ENCODE results near the gene DPYSL5.
"Not testable (repeated sequence)": the region's sequence is repeated elsewhere in the genome, so short reads cannot be mapped to it uniquely, and the experiment has no call there.

Gene DPYSL5, protein sequence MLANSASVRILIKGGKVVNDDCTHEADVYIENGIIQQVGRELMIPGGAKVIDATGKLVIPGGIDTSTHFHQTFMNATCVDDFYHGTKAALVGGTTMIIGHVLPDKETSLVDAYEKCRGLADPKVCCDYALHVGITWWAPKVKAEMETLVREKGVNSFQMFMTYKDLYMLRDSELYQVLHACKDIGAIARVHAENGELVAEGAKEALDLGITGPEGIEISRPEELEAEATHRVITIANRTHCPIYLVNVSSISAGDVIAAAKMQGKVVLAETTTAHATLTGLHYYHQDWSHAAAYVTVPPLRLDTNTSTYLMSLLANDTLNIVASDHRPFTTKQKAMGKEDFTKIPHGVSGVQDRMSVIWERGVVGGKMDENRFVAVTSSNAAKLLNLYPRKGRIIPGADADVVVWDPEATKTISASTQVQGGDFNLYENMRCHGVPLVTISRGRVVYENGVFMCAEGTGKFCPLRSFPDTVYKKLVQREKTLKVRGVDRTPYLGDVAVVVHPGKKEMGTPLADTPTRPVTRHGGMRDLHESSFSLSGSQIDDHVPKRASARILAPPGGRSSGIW

DNA sequence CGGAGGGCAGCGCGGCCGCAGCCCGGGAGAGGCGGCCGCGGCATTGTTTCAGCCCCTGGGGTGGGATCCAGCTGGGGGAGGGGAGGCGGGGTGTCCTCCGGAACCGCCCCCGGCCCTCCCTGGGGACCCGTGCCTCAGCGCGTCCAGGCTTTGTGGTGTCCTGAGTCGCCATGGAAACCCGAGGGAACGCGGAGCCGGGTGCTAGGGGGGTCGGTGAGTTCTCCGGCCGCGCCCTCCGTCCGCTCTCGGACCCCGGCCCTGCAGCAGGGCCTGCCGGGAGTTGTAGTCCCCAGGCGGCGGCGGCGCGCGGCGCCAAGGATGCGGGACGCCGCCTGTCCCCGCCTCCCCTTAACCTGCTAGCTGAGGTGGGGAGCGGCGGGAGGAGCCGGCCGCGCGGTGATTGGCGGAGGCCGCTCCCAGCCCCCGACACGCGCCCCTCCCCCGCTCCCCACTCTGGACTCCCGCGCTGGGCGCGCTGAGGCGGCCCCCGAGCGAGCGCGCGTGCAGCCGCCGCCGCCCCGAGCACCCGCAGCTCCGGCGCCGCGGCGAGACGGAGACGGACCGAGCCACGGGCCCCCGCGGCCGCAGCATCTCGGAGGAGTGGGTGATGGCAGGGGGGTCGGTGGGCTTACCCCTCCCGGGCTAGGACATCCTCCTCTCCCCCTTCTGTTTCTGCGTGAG is at the start of gene DPYSL5:
Gene DPYSL5 (plus strand): TSS at position 478 of the 681 bp plus-strand sequence. CDS start 50,368 bp downstream, outside the sequence.
- no peak for DNase-seq

DNA sequence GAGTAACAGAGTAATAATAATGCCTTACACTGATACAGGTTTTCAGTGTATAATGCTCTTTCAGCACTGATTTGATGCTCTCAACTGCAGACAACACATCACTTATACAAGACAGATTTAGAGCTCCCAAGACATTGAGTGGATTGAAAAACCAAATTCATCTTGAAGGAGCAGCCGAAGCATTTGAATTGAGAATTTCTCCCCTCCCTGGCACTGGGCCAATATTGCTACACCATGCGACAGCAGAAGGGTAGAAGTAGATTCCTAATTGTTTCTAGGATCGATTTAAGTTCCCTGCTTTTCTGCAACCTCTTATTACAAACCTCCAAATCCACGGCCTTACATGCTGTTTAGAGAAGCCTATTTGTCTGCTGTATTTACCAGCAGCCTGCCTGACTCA is 46.6 kb upstream of the DPYSL5 start:
- DNase-seq: no peak

DNA sequence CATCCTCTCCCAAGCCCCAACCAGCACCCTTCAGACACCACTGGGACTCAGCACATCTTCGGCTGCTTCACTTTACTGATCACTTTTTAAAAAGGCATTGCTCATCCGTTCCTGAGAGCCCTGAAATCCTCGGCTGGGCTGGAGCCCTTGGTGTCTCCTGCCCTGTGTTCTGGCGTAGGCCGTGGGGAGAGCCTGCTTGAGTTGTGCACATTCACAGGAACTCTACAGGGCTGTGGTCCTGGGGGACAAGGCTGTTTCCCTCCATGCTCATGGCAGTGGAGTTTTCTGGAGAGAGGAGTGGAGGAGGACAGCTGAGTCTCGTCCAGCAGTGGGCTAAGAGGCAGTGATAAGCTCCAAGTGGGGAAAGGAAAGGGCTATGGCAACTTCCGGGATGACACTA is 46.1 kb upstream of the DPYSL5 start:
- no peak for DNase-seq

DNA sequence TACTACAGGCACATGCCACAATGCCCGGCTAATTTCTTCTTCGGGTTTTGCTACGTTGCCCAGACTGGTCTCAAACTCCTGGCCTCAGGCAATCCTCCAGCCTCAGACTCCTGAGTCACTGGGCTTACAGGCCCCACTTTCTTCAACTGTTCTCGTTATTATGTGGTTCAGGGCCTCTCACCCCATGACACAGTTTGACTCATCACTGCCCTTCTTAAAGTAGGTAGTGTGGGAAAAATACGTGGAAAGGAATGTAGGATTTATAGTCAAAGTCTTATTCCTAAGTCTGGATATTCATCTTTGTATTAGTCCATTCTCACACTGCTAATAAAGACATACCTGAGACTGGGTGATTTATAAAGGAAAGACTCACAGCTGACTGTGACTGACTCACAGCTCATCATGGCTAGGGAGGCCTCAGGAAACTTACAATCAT is 42.7 kb upstream of the DPYSL5 start:
- no peak for DNase-seq

DNA sequence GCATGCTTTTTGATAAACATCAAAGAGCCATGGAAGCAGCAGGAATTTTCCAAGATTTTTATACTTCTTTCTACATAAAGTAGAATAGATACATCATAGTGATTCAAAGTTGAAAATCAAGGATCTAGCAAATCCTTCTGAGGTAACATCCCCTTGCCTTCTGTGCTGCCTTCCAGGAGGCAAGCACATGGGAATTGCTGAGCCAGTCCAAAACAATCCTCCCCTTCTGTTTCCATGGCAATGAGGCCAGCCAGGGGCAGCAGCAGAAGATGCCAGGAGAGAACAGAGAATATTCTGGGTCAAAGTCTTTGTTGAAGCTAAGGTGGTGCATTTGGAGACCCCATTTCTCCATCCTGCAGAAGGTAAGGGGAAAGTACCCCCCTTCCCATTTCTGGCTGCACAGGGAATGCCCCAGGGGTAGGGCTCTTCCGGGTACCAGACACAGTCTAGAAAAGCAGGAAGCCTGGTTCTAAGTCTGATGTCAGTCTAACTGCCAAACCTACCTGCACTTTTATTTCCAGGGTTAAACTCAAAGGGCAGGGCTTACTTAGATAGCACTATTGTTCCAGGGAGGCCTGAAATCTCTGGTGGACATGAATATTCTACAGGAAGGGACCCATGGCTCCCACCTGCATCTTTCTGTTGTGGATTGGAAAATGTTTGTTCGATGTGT is 40.0 kb upstream of the DPYSL5 start:
- DNase-seq: no peak

DNA sequence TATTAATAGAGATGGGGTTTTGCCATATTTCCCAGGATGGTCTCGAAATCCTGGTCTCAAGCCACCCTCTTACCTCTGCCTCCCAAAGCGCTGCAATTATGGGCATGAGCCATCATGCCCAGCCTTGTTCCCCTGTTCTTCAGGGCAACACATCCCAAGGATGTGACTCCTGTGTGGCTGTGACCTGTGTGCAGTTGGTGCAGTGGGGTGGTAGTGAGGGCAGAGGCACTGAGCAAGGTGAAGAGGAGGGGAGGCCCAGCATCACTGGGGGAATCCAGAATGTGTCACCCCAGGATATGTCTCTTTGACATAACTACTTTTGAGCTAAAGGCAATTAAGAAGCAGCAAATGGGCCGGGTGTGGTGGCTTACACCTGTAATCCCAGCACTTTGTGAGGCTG is 38.7 kb upstream of the DPYSL5 start:
- DNase-seq: no peak

DNA sequence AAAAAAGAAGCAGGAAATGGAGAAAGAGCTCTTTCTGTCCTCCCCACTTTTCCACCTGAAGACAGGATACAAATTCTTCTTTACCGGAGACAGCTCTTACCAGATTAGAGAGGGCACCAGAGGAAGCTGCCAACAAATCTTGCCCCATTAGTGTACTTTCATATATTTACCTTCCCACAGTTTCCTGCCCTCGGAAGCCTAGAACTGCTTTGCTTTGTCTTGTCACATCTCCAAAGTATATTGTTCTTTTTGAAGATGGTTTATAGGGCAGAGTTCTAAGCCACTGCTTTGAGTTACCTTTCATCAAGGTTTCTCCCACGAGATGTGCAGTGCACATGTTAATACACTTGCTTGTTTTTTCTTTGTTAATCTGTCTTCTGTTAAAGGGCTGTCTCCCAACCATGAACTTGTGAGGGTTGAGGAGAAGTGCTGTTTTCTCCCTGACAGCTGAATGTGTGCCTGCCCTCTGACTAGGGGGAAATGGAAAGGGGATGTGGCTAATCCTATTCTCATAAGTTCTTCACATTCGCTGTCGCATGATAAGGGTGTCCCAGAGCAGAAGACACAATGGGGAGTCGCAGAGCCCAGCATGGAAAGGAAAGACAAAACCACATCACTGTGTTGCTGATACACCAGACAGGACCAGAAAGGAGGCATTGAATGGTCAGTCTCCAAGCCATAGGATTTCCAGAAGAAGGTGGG is 37.9 kb upstream of the DPYSL5 start:
- no peak for DNase-seq

DNA sequence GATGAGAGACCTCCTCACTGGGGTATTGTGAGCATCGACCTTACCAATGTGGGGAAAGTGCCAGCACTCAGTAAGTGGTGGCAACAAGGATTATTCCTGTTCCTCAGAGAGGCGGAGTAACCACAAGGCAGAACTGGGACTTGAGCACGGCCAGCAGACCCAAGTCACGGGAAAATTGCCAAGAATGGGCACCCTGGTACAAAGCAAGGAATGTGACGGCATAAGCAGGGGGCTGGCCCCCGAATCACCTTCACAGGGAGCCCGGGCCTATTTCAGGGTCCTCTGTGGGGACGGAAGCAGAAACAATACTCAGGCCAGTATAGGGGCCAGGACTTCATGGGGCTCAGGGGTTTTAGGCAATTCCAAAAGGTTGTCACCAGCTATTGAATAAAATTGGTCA is 36.7 kb upstream of the DPYSL5 start:
- no peak for DNase-seq

DNA sequence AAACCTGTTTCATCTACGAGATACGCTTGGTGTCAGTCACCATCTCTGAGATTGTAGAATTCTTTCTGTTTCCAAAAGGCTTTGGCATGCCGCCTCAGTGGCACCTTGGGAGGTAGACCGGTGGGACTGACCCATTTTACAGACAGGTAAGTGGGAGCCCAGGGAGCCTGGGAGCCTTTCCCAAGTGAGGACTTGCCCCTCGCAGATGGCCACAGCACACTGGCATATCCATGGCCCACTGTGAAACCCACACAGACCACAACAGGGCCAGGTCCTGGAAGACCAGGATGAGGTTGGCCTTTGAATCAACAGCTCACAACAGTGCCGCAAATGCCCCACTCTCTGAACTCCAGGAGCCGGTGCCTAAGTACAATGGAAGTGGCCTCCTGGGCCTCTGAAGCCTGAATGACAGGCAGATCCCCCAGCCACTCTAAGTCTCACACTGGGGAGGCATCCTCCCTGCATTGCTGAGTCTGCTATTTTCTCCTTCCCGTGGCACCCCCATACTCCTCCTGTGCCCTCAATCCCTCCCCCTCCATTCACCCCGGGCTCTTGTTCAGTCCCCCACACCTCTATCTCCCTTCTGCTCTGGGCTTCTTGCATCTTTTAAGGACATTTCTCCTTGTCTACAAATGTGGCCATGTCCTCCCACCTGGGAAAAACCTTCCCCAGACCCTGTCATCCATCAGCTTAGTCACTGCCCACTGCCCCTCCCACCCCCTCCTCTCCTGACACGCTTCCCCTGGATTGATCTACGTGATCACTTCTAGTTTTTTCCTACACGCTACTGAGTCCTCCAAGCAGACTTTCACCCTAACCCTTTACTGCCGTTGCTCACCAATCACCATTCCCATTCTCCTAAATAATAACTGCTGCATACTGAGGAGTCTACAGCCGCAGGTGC is 35.9 kb upstream of the DPYSL5 start:
- DNase-seq: no peak

DNA sequence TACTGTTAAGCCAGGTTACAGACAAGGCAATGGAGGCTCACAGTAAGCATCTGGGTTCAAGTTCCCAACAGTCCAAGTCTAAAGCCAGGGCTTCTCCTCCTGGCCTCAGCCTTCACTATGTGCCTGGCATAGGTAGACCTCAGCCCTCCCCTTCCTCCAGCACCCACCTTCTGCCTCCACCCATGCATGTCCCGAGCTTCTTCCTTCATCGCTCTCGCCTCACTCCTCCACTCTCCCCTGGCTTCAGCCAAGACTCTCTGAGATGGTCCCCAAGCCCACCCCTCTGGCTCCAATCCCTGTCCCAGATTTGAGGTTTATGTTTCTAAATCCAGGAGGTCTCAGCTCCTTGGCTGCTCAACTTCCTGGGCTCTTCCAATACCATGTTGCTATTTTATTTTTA is 35.2 kb upstream of the DPYSL5 start:
- DNase-seq: no peak

DNA sequence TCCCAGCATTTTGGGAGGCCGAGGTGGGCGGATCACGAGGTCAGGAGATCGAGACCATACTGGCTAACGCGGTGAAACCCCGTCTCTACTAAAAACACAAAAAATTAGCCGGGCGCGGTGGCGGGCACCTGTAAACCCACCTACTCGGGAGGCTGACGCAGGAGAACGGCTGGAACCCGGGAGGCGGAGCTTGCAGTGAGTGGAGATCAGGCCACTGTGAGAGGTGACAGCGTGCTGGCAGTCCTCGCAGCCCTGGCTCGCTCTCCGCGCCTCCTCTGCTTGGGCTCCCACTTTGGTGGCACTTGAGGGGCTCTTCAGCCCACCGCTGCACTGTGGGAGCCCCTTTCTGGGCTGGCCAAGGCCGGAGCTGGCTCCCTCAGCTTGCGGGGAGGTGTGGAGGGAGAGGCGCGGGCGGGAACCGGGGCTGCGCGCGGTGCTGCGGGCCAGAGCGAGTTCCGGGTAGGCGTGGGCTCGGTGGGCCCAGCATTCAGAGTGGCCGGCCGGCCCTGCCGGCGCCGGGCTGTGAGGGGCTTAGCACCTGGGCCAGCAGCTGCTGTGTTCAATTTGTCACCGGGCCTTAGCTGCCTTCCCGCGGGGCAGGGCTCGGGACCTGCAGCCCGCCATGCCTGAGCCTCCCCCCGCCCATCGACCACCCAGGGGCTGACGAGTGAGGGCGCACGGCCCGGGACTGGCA is 33.7 kb upstream of the DPYSL5 start:
- DNase-seq: not testable (repeated sequence)

DNA sequence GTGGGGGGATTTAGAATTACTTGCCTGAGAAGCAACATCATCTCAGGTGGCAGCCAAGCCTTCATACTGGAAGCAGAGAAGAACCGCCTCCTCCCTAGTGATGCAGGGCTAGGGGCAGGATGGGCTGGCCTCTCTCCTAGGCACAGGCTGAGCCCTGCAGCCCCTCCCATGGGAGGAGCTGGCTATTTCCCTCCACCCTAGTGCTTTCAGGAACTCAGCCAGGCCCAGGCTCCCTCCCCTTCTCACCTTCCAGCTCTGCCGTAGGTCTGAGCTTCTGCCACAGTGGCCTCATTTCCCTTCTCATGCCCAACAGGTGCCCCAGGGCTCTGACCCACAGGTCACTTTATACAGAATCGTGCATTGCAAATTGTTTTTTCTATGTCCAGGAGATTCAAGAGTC is 31.0 kb upstream of the DPYSL5 start:
- no peak for DNase-seq

DNA sequence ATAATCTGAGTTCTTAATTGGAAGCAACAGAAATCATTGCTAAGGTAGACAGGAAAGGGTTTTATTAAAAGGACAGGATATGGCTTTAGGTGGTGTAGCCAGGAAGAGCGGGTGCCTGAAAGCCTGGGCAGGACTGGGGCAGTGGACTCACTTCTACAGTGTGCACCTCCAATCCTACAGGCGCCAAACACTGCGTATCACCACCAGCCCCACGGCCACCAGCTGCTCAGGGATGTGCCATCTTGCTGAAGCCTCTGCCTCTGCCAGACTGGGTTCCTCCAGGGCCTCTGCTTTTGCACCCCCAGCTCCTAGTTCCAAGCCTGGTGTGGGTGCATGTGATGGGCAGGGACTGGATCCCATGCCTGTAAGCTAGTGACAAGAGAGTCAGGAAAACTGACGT is 29.7 kb upstream of the DPYSL5 start:
- no peak for DNase-seq

DNA sequence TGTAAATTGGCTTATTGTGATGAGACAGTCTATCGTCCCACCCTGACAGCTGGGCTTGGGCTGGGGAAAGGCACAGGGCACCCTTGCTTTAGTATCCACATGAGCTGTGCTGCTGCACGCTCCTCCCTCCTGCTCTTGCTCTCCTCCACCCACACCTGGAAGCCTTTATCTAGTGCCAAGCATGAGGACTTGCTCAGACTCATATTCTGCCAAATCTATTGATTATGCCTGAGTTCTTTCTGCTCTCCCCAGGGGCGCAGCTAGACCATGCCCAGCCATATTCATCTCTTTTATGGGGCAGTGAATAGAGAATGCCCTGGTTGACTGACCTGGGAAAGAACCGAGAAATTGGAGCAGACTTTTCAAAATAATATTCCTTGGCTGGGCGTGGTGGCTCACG is 29.0 kb upstream of the DPYSL5 start:
- no peak for DNase-seq

DNA sequence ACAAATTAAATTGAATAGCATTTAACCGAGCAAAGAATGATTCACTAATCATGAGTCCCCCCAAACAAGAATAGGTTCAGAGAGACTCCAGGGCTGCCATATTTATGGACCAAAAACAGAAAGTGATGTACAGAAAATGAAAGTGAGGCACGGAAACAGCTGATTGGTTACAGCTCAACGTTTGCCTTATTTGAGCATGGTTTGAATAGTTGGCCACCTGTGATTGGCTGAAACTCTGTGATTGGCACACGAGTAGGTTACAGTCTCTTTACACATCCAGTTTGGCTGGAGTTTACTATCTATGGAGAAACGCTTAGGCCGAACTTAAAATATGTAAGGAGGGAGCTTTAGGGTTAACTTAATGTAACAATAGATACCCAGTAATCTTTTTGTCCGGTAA is 27.0 kb upstream of the DPYSL5 start:
- no peak for DNase-seq

DNA sequence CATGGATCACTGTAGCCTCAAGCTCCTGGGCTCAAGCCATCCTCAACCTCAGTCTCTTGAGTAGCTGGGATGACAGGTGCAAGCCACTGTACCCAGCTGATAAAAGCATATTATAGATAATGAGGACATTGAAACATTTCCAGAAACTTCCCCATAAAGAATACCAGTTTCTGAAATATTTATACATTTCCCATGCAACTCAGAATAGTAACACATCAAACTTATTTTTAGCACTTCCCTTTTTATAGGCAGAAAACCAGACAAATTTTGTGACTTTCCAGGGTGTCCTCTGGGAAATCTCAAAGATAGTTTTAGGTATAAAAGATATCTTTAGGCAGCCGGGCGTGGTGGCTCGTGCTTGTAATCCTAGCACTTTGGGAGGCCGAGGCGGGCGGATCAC is 25.1 kb upstream of the DPYSL5 start:
- DNase-seq: no peak

DNA sequence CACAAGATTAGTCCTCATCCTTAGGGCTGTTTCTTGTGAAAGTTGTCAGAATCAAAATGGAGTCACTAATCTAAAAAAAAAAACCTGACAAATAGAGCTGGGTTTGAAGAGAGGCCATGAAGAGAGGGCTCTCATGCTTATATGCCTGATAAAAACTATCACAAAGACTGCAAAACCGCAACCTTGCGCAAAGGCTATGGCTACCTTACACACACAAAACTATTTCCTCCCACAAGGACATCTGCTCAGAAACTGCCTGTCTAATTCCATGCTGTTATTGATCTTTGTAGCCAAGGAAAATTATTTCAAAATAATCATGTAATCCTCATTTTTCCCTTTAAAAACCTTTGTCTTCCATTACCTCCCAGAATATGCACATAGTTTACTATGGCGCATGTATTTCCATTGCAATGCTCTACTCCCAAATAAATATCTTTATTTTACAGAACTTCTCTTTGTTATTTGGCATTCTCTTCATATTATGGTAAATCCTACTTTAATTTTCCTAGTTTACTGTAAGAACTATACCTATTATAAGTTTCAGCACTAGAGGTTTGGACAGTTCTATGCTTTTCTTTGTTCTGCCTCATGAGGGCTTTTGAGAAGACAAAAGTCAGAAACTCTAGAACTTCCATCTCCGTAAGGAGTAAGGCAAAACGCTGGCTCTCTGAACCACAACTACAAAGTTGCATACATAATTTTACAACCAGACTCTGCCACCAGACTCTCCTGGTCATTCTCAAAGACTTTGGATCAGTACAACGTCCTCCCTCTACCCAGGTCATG is 9.6 kb upstream of the DPYSL5 start:
- no peak for DNase-seq

DNA sequence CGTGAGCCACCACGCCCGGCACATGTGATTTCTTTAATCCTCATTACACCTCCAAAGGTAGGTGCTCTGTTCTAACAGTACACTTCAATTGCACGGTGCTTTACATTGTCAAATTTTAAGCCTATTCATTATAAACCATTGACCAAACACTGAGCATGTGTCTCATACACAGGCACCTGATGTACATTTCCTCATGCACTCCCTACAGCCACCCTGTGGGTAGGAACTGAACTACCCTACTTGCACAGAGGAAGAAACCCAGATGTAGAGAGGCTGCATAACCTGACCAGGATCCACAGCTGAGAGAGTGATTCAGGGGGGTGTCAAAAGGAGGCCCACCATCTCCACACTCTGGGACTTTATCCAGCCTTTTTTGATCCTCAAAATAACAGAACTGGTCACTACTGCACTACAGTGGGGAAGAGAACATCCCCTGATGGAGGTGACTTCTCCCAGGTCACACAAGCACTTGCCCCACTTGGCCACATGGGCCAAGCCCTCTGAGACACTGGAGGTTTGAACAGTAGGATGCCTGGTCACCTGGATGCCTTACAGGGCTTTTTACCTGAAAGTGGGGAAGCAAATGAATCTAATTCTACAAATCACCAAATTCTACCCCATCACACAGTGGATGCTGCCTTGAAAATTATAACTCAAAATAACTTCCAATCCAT is 6.9 kb upstream of the DPYSL5 start:
- no peak for DNase-seq

DNA sequence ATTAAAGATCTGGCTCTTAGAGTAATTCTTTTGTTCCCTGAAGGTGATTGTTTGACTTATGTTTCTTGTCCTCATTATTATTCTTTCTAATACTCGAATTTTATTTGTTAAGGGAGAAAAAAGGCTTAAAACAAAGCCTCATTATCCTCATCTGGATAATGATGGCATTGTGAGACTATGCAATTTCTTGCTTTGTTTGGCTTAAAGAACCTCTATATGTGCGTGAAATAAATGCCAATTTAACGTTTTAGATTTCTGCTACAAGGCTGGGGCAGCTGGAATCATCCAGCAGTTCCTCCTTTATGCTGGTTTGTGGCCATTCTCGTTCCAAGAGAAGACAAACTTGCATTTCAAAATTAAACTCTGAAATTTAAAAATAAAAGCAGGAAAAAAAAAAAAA is 4.9 kb upstream of the DPYSL5 start:
- no peak for DNase-seq

DNA sequence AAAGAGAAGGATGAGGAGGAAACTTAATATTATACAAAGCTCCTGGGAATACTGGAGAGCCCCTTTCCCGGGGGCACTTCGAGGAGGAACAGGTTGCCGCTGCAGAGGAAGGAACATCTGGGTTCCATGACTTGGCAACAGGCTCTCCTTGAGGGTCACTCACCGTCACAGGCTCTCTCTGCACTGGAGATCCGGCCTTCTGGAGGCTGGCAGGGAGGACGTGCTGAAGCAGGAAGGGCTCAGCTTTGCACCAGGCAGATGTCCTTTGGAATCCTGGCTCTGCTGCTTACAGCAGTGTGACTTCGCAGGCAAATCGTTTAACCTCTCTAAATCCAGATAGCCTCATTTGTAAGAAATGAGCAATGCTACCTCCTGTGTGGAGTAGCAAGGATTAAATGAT is 2.9 kb upstream of the DPYSL5 start:
- DNase-seq: no peak
